Peyer's patch (tissue), 4 donors: Measurements from ENCODE around the gene TMEM59L. TPM values are rescaled to one million over a fixed set of nuclear protein-coding genes. Genes with fewer than 3 reads are reported as not detected.

Source experiments
- DNase-seq, 3 donors: peaks; one replicate each; pipeline ENCODE4 v3.0.0-alpha.2; 2017 to 2019
- H3K27ac ChIP-seq, 4 donors: fragments of 200-600 bp; sonication (generic); one replicate each; pipeline ENCODE4 v1.5.1; 2016 to 2019
- H3K27me3 ChIP-seq, 2 donors: fragments of 200-600 bp; sonication (generic); one replicate each; pipeline ENCODE4 v1.5.1; 2019
- H3K36me3 ChIP-seq, 3 donors: fragments of 200-600 bp; sonication (generic); one replicate each; pipeline ENCODE4 v1.5.1; 2016 to 2019
- H3K4me1 ChIP-seq, 4 donors: fragments of 200-600 bp; sonication (generic); one replicate each; pipeline ENCODE4 v1.5.1; 2016 to 2019
- H3K4me3 ChIP-seq, 4 donors: fragments of 200-600 bp; sonication (generic); 1 replicate in 3 of 4; 2 replicates in 1 of 4; pipeline ENCODE4 v1.5.1; 2016 to 2019; ENCODE audit warnings: mild to moderate bottlenecking in 1 of 4
- H3K9me3 ChIP-seq, 4 donors: fragments of 200-600 bp; sonication (generic); one replicate each; pipeline ENCODE4 v1.5.1; 2016 to 2019; ENCODE audit warnings: mild to moderate bottlenecking in 1 of 4
- POLR2A ChIP-seq, 2 donors: fragments of 450-650 bp; IDR thresholded peaks; one replicate each; pipeline ENCODE4 v1.5.1; 2017; ENCODE audit warnings: antibody characterized with exemption in 2 of 2, mild to moderate bottlenecking in 2 of 2, moderate library complexity in 2 of 2
- total RNA-seq, 4 donors: library from RNA; depleted of rRNA; stranded (reverse); fragments of >200 nt; gene quantifications; one replicate each; pipeline ENCODE4 v1.1.0, GENCODE V29; 2016
- TF ChIP-seq, protein P1 (sequence below), 6 experiments: fragments of 450-650 bp in 4 of 6; fragments of 200-600 bp in 2 of 6; sonication (generic) in 1 of 6; IDR thresholded peaks; one replicate each; pipeline ENCODE4 v1.5.1; 2017 to 2019; ENCODE audit warnings: antibody characterized with exemption in 6 of 6, mild to moderate bottlenecking in 3 of 6, moderate library complexity in 1 of 6

The TMEM59L gene
- total RNA-seq, 4 donors from 2014 or later: 0.70 to 2.0 (median 1.7) TPM; not detected in 1

DNA sequence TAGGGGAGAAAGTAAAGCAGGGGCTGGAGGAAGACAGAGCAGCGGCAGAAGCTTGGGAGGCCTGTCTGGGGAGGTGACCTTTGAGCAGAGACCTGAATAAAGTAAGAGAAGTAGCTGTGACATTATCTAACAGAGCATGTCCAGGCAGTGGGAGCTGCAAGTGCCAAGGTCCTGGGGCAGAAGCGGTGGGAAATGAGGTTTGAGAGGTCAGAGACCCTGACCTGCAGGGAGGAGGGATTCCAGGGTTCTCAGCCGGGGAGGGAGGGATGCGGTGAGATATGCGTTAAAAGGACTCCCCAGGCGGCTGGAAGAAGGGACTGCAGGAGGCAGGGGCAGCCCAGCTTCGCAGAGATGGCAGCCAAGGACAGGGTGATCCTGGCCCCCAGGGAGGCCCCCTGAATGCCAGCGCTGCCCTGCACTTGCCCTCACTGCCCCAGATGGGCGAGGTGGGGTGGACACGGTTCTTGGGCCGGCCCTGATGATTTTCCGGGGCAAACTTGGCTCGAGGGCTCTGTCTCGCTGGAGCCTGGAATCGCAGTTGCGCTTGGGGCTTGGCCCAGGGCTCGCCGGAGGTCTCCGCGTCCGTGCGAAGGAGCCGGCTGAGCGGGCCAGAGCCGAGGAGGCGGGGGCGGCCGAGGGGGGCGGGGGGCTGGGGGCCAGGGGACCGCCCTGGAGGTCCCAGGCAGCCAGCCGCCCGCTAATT lies 9.3 kb upstream of the TMEM59L start:
- H3K4me1 ChIP-seq: peaks cover 0 to 35% (median 5%) of the 10 kb centered on the region in 4 donors
- H3K27ac ChIP-seq: no peak overlapping the region
- H3K36me3 ChIP-seq: no peaks in the 10 kb centered on the region
- no peaks in the 10 kb centered on the region for H3K9me3 ChIP-seq
- no peak overlapping the region for H3K4me3 ChIP-seq
- no peak for TF ChIP-seq POLR2A (IDR thresholded peaks at IDR 0.05)
- TF ChIP-seq, protein P1, sequence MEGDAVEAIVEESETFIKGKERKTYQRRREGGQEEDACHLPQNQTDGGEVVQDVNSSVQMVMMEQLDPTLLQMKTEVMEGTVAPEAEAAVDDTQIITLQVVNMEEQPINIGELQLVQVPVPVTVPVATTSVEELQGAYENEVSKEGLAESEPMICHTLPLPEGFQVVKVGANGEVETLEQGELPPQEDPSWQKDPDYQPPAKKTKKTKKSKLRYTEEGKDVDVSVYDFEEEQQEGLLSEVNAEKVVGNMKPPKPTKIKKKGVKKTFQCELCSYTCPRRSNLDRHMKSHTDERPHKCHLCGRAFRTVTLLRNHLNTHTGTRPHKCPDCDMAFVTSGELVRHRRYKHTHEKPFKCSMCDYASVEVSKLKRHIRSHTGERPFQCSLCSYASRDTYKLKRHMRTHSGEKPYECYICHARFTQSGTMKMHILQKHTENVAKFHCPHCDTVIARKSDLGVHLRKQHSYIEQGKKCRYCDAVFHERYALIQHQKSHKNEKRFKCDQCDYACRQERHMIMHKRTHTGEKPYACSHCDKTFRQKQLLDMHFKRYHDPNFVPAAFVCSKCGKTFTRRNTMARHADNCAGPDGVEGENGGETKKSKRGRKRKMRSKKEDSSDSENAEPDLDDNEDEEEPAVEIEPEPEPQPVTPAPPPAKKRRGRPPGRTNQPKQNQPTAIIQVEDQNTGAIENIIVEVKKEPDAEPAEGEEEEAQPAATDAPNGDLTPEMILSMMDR (IDR thresholded peaks at IDR 0.05): peak in 3 of 6 experiments; percentile 17 to 25 (median 18)
- no peak for DNase-seq
- peaks cover 0 to 46% of the 10 kb centered on the region in 2 donors for H3K27me3 ChIP-seq

DNA sequence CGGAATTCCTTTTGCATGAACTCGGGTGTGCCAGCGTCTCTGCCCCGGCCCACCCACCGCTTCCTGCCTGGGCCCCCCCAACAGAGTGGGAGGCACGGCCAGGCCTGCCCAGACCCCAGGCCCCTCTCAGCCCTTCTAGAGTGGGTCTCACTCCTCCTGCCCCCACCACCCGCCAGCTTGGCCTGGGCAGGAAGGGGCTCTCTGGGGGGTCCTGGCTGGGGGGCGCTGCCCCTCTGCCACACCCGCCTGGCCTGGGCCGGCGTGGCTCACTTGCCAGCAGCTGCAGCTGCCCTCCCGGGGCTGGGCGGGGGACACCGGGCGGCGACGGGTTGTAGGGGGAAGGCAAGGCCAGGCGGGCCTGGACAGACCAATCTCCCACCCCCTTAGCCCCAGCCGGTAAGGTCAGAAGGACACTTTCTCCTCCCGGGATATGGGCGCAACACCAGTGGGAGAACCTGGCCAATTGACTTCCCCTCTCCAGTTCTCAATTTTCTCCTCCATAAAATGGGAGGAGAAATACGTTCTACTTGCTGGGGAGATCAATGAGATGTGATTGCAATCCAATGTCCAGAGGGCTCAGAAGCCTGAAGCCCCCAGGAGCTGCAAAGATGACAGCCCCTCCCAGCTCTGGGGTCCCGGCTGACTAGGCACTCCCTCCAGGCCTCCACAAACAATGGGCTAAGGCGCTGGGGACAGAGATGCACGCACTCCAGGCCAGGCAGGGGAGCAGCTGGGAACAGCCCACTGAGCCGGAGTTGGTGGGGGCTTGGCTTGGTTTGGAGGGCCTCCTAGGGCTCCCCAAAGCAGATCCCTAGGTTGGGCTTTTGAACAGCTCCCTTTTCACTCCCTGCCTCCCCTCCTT lies 8.5 kb upstream of the TMEM59L start:
- TF ChIP-seq POLR2A (IDR thresholded peaks at IDR 0.05): no peak
- Histone ChIP-seq H3K27me3 (peaks cover 0 to 46% of the 10 kb centered on the region in 2 donors), H3K36me3 (no peaks in the 10 kb centered on the region), H3K27ac (no peak overlapping the region), H3K4me1 (peaks cover 0 to 35% (median 5%) of the 10 kb centered on the region in 4 donors), H3K9me3 (no peaks in the 10 kb centered on the region), H3K4me3 (no peak overlapping the region)
- DNase-seq: no peak

- H3K27ac ChIP-seq: no peak overlapping the region
- peaks cover 0 to 52% of the 10 kb centered on the region in 2 donors for H3K27me3 ChIP-seq
- no peaks in the 10 kb centered on the region for H3K36me3 ChIP-seq
- H3K9me3 ChIP-seq: no peaks in the 10 kb centered on the region
- H3K4me3 ChIP-seq: no peak overlapping the region
- TF ChIP-seq, protein P1 (IDR thresholded peaks at IDR 0.05): no peak
- TF ChIP-seq POLR2A (IDR thresholded peaks at IDR 0.05): no peak
- DNase-seq: no peak
- peaks cover 0 to 35% (median 5%) of the 10 kb centered on the region in 4 donors for H3K4me1 ChIP-seq
Measured at GRCh38 chr19:18604820-18605159, 7.9 kb upstream of the TMEM59L start.

GRCh38 chr19:18605196-18605545 lies 7.5 kb upstream of the TMEM59L start:
- Histone ChIP-seq H3K27me3 (peaks cover 0 to 55% of the 10 kb centered on the region in 2 donors), H3K4me1 (peaks cover 0 to 35% (median 5%) of the 10 kb centered on the region in 4 donors), H3K27ac (no peak overlapping the region), H3K36me3 (no peaks in the 10 kb centered on the region), H3K4me3 (no peak overlapping the region), H3K9me3 (no peaks in the 10 kb centered on the region)
- DNase-seq: no peak
- TF ChIP-seq POLR2A (IDR thresholded peaks at IDR 0.05): no peak
- TF ChIP-seq, protein P1 (IDR thresholded peaks at IDR 0.05): no peak

DNA sequence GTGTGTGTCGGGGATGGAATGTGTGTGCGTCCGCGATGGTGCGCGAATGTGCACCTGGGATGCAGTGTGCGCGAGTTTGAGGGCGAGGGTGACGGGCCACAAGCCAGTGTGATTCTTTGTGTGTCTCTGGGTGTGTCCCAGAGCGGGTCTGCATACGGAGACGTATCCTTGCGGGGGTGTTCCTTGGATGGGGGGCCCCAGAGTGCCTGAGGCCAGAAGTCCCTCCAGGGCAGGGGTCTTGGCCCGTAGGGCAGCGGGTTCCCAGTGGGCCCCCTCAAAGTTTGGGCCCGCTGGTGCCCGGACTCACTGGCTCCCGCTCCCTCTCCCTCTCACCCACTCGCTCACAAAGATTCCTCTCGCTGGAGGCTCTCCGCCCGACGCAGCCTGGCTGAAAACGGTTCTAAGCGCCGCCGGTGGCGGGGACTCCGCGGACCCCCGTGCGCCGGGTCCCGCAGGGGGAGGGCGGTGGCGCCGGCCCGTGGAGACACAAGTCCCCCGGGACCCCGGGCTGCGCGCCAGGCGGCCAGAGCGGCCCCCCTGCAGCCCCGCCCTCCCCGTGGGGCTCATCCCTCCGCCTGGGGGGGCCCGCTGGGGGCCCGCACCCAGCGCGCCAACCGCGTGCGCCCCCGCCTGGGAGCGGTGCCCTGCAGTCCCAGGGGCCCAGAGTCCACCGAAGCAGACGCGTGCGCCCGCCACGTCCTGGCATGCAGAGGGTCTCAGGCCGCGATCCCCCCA lies 7.0 kb upstream of the TMEM59L start:
- Histone ChIP-seq H3K36me3 (no peaks in the 10 kb centered on the region), H3K4me3 (peak overlapping the region in 2 of 4 donors; percentile 12 to 15), H3K27ac (no peak overlapping the region), H3K27me3 (peaks cover 0 to 61% of the 10 kb centered on the region in 2 donors), H3K9me3 (no peaks in the 10 kb centered on the region), H3K4me1 (peaks cover 0 to 37% (median 6%) of the 10 kb centered on the region in 4 donors)
- TF ChIP-seq, protein P1 (IDR thresholded peaks at IDR 0.05): no peak
- no peak for TF ChIP-seq POLR2A (IDR thresholded peaks at IDR 0.05)
- no peak for DNase-seq
